IPS-18c (cell line): ENCODE data around the gene ZNF608.
A peak's percentile ranks its signal among the peaks of the same experiment; 100 is the strongest.

Experiments
- H3K4me3 ChIP-seq: 2 replicates; pipeline ENCODE4 v1.7.0; 2013; ENCODE audit warnings: low read depth, mild to moderate bottlenecking, low read length, moderate library complexity; ENCODE audit not compliant: insufficient read depth
- H3K9me3 ChIP-seq: one replicate; pipeline ENCODE4 v1.6.1; 2013; ENCODE audit warnings: mild to moderate bottlenecking, low read length, moderate library complexity; ENCODE audit not compliant: control insufficient read depth, insufficient read depth

The ZNF608 gene

DNA sequence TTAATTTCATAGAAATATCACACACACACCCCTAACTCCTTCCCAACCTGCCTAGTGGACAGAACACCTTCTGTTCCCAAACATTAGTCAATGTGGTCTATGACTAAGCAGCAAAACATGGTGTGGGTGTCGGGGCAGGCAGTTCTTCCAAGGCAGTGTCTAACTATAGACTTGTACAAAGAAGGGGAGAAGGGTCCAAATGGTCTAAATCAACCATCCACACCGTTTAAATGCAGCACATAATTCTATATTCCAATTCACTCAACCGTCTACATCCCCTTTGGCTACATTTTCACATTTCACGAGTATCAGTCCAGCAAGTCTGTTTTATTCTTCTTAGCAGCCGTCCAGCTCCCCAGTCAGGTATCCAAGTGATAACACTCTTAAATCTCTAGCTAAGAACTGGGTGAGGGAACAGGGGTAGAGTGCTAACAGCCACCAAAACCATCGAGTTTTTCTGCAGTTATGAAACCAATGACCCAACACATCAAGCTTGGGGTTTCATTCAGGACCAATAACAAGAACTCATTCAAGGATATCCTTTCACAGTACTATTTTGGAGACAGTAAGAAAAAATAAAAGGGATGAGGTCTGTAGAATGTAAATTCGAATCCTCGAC, 3.3 kb downstream of the ZNF608 start:
- Histone ChIP-seq H3K4me3 (peak overlapping the region; percentile 74), H3K9me3 (no peaks in the 10 kb centered on the region)

DNA sequence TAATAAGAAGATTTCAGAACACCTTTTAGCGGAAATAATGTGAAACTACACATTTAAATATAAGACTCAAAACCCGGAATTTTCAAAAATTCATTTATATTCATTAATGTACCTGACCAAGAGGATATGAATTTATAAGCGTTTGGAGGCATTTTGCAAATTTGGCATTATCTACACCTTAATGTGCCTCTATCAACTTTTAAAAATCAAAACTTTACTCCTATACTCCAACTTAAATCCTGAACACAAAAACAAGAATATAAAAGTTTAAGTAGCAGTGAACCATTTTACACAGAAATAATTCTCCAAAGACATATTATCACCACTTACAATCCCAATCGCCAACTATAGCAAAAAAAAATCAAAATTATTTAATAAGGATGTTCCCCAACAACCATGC, 3.9 kb downstream of the ZNF608 start:
- no peaks in the 10 kb centered on the region for H3K9me3 ChIP-seq
- peak overlapping the region; percentile 74 for H3K4me3 ChIP-seq

DNA sequence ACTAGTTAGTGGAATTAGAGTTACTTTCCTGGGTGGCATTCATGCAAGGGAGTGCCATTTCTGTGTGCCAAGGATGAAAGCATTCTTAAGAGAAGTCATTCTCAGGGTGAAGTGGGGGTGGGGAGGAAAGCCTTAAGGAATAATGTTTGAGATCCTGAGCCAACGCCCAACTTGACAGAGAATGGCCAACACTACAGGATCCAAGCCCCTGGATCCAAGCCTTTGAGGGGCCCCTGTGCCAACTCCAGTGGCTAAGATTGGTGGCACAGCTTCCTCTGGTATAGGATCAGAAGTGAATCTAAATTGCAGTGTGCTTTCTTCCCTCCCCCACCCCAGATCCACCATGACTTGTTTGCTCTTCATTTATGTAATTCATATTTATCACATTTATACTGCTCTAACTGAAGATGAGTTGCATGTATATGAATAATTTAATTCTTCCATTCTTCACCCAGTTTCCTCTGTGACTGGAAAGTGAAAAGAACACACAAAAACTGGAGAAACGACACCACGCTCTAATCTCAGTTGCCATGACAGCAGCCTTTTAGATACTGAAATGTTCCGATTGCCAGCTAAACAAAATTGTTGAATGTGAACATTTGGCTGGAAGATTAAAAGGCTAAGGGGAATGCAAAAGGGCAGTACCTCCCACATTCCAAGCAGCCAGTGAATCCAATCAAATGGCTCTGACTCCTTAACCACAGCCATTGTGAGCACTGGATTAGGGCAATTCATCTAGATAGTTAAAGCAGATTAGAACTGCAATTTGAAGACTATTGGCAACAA, 4.5 kb downstream of the ZNF608 start:
- H3K4me3 ChIP-seq = peak overlapping the region; percentile 21; the same call in 1 of the 2 replicates
- no peaks in the 10 kb centered on the region for H3K9me3 ChIP-seq

DNA sequence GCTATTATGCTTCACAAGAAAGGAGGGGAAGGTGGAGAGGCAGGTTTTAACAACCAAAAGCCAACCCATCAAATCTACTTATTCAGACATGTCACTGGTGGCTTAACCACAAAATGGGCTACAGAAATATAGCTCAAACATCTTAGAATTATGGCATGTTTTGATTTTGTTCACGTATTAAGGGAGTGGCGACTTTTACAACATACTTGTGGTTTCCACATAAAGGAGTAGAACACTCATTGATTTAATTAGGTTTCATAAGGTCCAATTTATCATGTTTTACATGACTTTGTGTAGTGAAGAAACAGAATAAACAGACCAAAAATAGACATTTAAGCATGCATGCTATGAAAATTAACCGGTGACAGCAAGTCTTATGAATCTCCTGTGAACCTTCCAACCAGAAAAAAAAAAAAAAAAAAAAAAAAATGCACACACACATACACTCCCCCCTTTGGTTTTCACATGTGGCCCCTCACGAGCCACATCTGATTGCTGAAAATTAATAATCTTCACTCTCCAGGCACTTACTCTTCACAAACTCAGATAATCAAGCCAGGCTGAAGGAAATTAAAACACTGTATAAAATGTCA, 5.4 kb downstream of the ZNF608 start:
- Histone ChIP-seq H3K9me3 (no peaks in the 10 kb centered on the region), H3K4me3 (no peak overlapping the region)

DNA sequence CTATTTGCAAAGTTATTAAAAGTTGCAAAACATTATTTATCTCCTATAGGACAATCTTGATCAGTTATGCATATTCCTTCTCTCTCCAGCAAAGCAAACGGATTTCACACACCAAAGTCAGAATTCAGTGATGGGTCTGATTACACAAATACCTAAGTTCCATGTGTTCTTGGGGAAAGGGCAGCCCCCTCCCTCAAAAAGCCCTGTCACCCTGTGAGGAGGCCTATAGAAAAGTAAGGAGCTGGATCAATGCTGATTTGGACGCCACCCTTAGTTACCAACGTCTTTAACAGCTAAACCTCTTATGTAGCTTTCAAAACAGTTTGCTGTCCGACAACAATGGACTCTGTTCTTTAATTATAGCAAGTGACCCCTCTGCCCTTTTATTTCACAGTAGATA, 6.4 kb downstream of the ZNF608 start:
- Histone ChIP-seq H3K9me3 (no peaks in the 10 kb centered on the region), H3K4me3 (no peak overlapping the region)

DNA sequence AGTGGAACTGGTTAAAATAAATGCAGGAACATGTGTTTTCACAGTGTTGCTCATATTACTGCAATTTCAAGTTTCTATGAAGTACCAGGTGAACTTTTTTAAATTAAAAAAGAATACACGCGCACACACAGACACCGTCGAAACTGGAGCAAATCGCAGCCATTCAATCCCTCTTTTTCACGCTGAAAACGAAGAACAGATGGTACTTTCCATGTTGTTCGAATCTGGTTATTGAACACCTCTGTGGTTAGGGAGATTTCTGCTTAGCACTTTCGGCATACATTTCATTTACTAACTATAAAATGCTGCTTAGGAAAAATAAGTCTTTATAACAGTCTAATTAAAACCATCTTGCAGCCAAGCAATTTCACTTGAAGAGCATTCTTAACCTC, 6.8 kb downstream of the ZNF608 start:
- Histone ChIP-seq H3K9me3 (no peaks in the 10 kb centered on the region), H3K4me3 (no peak overlapping the region; the same call in 1 of the 2 replicates)

DNA sequence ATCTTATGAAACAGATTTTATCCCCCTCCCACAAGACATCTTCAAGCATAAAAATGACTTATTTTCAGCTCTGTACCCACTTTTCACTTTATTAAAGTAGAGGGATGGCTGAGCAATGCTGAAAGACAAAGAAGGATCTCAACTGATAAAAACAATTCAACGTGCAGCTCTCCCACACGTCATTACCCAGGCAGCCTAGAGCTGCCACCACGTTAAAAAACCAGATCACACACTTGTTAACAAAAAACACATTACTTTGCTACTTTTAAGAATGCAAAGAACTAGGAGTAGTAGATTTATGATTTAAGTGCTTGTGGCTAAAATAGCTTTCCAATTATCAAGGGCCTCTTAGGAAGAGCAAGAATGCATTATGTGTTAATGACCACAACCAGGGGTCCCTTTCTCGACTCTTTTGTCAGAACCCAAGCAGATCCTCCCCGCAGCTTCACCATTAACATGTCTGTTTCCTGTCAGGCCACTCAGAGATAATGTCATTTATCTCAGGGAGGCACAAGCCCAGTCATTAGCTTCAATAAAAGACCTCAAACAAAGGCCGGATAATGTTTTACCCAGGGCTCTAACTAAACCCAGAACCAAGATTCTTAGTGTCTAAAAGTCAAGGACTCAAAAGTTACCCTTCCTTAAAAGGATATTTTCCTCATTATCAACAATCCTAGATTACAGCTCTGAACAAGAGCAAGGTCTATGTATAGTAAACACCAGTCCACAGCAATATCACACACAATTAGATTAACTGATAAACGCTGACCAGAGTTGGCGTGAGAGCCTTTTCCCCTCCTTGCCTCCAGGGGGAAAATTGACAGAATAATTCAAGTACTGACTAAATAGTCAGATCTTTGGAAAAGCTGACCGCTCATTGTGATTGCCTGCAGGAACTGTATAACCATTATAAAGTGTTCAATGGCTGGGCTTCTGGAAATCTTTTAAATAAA, 7.5 kb downstream of the ZNF608 start:
- no peaks in the 10 kb centered on the region for H3K9me3 ChIP-seq
- no peak overlapping the region for H3K4me3 ChIP-seq

DNA sequence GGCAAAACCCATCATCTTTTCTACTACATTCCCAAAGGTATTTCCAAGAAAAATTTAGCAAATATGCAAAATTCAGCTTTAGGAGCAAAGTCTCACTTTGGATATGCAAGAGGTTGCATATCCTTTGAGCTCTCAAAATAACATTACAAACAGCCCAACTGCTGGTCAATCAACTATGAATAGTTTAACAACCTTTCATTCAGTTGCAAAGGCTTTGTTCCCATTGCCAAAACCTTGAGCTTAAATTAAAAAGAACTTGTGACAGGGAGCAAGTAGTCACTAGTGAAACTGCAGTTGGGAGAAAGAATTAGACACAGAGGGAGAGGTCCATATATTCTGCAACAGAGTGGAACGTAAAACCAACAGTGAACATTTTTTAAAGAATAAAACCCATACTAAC, 8.8 kb downstream of the ZNF608 start:
- H3K9me3 ChIP-seq = no peaks in the 10 kb centered on the region
- no peak overlapping the region for H3K4me3 ChIP-seq

DNA sequence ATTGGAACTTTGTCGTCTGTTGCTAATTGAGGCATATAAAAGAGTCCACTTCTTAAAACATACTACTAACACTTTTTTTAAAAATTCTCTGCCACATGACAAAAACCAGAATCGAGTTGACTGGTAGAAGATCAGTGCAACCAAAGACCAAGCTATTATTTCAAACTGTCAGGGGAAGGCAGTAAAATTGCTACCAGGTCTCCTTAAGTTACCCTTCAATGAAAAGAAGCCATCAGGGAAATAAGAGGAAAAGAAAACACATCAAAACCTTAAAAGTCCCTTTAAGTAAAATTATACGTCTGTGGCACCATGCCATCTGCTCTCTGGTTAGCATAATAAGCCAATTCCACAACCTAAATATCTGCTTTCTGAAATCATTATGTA, 9.6 kb downstream of the ZNF608 start:
- H3K4me3 ChIP-seq = no peak overlapping the region
- no peaks in the 10 kb centered on the region for H3K9me3 ChIP-seq

DNA sequence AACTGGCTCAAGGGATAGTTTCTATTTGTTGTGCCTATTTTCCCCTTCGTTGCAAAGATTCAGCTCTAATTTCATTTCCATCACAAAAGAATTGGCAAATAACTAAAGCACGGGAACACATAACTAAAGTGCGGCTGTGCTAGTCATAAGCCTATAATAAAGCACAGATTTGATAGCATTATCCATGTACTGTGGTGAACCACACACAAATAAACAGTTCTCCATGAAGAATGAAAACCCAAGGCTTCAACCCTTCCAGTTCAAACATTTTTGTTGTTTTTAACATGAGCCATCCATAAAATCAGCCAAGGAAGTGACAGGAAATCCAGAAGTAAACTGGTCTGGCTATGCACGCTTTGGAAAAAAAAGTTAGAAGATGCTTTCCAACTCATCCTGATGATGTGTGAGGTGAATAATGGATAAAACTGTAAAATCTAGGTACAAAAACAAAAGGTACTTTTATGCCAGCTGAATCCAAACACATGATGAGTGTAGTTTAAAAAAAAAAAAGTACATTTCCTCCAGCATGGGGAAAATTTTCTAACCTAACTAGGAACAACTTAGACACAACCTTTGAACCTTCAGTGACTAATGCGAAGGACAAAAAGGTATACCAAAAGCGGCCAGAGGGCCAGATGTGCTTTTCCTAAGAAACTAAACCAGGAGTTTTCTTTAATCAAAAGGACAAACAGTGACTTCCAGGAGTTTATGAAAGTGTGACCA, 10.2 kb downstream of the ZNF608 start:
- no peaks in the 10 kb centered on the region for H3K9me3 ChIP-seq
- no peak overlapping the region for H3K4me3 ChIP-seq

DNA sequence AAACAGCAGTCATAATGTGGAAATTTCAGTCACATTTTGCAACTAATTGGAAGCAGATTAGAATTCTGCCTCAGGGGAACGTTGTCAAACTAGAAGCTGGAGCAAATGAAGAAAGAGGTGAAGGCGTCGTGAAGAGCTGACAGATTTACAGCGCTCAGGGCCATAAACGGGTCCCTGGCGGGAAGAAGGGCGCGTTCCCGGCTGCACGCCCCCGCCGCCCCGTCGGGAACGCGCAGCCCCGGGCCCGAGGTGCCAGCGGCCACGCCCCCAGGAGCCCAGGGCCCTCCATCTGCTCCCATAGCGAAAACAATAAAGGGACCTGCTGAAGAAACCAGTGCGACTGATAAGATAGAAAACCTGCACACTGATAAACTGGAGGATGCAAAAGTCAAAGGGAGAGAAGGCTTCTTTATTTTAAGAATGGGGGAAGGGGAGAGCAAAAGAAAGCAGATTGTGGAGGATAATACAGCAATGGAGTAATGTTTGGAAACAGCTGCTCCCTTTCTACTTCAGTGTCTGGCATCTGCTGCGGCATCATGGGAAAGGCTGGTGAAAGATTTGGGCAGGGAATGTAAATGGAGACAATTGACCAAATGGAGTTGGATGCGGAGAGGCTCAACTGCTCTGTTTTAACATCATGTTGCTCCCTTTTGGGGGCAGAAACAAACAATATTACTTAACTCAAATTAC, 11.1 kb downstream of the ZNF608 start:
- Histone ChIP-seq H3K9me3 (no peaks in the 10 kb centered on the region), H3K4me3 (no peak overlapping the region)

DNA sequence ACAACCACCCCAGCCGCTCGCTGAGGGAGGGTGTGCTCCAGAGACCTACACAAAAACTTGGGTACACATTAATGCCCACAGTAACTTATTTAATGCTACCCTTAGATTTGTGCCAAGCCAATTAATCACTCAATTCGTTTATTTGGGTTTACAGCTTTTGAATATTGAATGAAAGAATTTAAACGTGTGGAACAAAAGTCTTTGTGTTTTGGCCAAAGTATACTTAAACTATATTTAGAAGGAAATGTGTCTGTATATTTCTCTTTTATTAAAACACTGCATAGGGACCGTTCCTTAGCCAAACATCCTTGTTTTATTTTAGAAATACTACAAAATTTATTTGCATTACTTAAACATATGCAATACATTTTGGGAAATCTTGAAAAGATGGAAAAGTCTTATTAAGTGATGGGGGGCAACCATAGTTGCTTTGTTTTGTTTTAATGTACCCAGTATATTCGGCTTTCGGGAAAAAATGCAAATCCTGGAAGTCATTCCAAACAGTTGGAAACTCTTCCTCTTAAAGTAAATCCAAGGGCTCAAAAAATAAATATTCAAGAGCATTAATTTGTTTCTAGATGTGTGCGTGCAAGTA, 11.8 kb downstream of the ZNF608 start:
- no peaks in the 10 kb centered on the region for H3K9me3 ChIP-seq
- H3K4me3 ChIP-seq = no peak overlapping the region

DNA sequence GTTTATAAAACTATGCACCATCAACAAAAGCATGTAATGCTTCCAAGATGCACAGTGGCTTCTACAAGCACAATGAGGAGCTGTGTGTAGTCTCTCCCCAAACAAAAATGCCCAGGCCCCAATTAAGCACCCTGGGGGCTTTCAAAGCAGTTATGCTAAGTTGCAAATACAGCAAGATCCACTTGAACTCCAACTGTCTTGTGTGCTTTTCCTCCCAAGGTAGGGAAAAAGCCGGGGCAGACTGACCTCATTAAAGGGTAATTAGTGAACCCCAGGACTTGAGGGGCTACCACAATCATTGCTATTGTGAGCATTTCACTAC, 13.1 kb downstream of the ZNF608 start:
- H3K4me3 ChIP-seq = no peak overlapping the region

DNA sequence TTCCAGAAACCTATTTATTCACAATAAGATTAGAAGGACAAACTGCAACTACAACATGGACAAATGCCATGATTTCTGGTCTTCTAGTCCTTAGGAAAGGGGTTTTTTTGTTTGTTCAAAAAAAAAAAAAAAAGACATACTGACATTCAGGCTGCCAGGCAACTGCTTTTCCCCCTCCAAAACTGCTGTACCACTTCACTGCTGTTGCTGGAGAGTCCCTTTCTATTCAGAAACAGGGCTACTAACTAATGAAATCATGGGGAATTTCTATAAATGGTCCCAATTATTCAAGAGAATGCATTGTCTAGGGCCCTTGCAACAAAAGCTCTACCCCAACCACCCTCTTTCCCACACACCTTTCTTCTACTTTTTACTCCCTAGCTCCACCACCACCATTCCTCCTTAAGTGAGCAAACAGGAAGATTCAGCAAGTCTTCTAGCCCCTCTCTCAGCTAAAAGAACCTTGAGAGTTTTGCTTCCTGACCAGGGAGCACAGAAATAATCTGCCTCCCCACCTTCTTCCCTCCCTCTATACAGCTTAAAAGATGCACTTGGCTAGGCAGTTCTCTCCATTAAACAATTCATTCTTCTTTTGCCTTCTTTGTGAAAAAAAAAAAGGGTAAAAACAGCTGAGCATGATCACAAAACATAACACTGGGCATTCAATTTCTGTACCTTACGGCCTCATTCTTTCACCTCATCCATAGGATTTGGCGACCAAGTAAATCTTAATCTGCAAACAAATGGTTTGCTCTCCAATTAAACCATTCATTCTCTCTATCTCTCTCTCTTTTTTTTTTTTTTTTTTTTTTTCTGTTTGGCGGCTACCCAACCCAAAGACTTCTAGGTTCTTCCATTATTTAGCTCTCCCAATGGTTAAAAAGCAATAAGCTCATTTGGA, 13.8 kb downstream of the ZNF608 start:
- no peak overlapping the region for H3K4me3 ChIP-seq

More for the DNA sequence above, 13.1 kb downstream of the ZNF608 start:
- H3K9me3 ChIP-seq = no peaks in the 10 kb centered on the region

DNA sequence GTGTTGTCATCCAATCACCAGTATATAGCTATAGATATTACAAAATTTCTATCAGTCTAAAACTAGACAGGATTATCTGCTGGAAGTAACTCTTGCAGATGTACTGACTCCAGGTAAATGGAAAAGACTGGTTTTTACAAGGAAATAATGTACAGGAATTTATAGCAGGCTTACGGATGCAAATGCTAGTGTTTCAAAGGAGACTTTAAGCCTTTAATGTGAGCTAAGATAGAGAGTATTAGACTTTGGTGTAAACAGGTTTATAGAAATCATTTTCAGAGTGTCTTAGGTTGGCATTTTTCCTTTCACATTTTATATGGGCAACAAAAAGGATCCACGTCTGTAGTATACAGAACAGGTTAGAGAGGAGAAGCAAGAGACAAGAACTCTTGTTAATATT, 16.1 kb downstream of the ZNF608 start:
- no peak overlapping the region for H3K4me3 ChIP-seq

More for the DNA sequence above, 13.8 kb downstream of the ZNF608 start:
- H3K9me3 ChIP-seq = no peaks in the 10 kb centered on the region

More for the DNA sequence above, 16.1 kb downstream of the ZNF608 start:
- H3K9me3 ChIP-seq = no peaks in the 10 kb centered on the region
